ENCODE results near the gene SPATA31C1.
"Not testable (repeated sequence)": the region's sequence is repeated elsewhere in the genome, so short reads cannot be mapped to it uniquely, and the experiment has no call there.

The SPATA31C1 gene

DNA sequence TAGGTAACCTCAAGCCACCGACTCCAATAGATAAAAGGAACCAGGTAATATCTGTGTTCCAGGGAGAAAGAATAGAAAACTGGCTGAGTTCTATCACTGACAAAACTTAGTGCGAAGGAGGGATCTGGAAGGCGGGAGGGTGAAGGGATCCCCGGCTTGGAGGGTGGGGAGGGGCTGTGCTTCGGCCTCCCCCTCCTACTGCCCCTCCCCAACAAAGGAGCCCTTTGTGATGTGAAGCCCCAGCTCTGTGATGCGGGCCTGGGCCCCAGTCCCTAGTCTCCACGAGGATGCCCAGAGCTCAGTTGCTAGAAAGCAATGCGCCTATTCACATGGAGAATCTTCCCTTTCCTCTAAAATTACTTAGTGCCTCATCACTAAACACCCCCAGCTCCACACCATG lies at the start of gene SPATA31C1:
Gene SPATA31C1 (plus strand): TSS at position 301 of the 400 bp plus-strand sequence.
- H3K4me3 ChIP-seq (ENCODE audit: low read depth, low read length) = not testable (repeated sequence)

DNA sequence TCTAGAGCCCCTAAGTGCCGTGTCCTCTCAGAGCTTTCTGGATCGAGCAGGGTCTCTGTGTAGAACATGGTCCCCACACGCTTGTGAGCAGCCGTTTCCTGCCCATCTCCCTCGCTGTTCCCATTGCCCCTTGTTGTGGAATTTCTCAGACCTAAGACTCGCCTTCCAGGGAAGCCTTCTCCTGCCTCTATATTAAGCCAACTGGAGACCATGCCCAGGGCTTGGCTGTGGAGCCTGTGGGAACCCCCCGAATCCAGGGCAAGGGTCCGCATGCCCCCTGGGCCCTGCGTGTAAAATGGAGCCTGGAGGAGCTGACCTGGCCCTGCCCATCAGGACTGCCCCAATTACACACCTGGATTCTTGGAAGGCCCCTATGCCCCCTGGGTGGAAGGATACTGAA lies 49.6 kb upstream of the SPATA31C1 start:
- no peak overlapping the region for H3K4me3 ChIP-seq (ENCODE audit: low read depth, low read length)

DNA sequence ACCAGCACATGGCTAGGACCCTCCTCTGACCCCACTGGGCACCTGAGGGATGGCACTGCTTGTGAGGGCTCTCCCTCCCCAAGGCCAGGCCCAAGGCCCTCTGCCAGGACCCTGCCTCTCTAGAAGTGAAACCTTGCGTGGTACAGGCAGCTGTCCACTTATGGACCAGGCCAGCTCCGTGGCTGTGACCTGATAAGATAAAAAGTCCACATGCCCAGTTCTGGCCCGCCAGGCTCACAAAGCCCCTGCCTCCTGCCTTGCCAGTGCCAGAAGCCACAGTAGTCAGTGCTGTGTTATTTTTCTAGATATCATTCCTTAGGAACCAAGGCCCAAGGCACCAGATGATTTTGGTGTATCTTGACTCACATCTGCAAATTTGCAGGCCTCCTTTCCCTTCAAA lies 49.1 kb upstream of the SPATA31C1 start:
- H3K4me3 ChIP-seq (ENCODE audit: low read depth, low read length) = no peak overlapping the region

DNA sequence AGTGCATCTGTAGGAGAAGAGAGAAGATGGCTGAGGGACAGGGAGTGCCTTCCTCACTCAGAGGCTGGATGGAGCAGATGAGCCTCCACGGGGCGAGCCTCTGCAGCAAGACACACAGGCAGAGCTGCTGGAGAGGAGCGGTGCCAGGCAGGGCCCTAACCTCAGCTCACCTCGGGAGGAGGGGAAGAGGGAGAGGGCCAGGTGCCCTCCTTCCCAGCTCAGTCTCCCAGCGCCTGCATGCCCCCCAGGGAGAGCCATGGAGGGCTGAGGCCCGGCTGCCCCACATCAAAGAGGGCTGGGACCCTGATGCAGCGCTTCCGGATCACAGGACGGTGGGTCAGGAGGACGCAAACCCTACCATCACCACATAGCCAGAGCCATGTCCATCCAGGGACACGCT lies 48.7 kb upstream of the SPATA31C1 start:
- H3K4me3 ChIP-seq (ENCODE audit: low read depth, low read length) = no peak overlapping the region

DNA sequence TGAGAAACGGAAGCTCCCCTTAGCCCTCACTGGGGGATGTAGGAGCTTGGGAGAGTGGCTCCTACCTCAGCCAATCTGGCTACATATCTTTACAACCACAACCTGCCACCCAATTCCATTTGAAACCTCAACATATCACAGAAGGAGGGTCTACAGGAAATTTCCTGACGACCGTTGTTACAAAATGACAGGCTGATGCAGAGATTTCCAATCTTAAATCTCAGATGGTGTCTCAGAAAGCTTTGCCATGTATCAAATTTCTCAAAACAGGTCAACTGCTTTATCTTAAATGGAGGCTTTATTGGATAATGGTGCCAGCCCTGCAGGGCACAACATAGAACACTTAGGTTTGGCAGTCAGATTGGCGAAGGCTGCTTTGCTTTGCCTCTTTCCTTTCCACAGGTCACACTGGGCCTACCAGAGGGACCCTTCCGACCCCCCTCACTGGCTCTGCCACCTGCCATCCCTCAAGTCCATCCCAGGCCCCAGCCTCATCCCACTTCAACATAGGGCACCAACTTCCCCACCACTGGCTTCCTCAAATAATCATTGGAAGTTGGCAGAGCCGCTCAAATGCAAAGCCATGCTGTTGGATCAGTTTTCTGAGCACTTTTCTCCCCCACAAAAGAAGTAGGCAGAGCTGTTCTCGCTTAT lies 46.2 kb upstream of the SPATA31C1 start:
- H3K4me3 ChIP-seq (ENCODE audit: low read depth, low read length) = no peak overlapping the region

DNA sequence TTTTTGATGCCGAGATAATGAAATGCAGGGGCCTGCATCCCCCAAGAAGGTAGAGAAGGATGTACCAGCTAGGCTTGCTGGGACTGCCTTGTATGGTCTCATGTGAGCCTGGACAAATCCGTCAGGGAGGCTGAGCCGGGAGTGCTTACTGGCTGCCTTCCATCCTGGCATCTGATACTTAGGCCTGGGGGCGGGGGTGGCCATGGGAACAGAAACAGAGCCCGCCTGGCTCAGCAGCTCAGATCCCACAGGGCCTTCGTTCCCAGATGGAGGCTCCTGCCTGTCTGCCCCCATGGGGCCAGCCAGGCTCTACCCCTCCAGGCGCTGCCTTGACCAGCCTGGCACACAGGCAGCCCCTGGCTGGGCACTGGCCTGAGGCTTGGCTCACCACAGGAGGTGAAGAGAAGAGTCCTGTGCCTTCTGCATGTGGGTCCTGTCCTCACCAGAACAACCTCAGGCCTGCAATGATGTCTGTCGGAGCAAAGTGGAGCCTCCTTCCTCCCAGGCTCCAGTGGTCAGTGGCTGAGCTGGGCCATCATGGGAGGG lies 45.6 kb upstream of the SPATA31C1 start:
- H3K4me3 ChIP-seq (ENCODE audit: low read depth, low read length) = no peak overlapping the region

DNA sequence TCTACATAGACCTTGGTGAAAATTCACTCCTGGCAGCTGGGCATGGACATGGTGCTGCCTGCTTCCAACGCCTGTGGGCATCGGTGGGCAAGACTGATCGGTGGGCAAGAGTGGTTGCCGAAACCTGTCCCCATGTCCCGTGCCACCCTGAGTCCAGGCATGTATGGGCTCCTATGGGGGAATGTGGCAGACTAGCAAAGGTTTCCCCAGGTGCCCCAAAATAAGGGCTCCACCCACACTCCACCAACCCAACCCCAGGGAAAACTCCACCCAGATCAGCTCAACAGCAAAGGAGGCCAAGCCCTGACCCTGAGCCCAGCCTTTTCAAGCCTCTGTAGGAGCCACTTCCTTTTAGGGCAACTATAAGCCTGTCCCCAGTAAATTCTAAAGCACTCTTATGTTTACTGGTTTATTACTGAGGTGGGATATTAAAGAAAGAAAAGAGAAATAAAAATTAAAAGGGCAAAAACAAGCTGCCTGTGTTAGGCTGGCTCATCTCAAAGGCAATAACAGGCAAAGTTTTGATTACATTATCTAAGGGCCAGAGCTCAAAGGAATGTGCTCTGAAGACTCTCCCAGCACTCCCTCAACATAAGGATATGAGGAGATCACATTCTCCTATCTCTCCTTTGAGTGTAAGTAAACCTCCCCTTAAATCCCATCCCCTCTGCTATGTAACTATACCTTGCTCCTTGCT lies 44.0 kb upstream of the SPATA31C1 start:
- no peak overlapping the region for H3K4me3 ChIP-seq (ENCODE audit: low read depth, low read length)

DNA sequence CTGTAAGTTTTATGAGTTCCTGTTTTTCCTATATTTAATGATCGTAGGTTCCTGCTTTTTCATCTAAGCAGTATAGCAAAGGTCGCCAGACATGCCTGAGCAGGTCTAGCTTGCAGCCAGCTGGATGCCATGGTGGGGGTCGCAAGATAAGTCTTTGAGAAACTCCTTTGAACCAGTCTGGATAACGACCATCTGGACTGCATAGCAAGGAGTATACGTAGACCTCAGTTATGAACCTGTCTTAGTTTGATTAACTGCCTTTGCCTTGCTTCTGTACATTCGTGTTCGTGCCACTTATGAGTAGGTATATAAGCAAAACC lies 43.5 kb upstream of the SPATA31C1 start:
- no peak overlapping the region for H3K4me3 ChIP-seq (ENCODE audit: low read depth, low read length)

DNA sequence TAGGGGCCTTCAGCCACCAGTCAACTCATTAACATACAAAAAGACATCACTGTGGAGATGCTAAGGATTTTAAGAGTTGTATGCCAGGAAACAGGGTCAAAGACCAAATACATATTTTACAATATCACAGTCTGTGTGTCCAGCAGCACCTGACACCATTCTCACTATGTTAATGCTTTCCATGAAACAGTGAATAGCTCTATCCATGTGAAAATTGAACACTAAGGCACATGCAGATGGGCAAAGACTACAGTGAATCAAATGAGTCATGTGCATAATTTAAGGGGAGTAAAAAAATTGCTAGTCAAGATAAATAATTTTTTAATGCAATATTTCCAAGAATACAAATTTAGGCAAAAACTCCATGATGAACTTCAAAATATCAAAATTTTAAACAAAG lies 42.7 kb upstream of the SPATA31C1 start:
- H3K4me3 ChIP-seq (ENCODE audit: low read depth, low read length) = no peak overlapping the region

DNA sequence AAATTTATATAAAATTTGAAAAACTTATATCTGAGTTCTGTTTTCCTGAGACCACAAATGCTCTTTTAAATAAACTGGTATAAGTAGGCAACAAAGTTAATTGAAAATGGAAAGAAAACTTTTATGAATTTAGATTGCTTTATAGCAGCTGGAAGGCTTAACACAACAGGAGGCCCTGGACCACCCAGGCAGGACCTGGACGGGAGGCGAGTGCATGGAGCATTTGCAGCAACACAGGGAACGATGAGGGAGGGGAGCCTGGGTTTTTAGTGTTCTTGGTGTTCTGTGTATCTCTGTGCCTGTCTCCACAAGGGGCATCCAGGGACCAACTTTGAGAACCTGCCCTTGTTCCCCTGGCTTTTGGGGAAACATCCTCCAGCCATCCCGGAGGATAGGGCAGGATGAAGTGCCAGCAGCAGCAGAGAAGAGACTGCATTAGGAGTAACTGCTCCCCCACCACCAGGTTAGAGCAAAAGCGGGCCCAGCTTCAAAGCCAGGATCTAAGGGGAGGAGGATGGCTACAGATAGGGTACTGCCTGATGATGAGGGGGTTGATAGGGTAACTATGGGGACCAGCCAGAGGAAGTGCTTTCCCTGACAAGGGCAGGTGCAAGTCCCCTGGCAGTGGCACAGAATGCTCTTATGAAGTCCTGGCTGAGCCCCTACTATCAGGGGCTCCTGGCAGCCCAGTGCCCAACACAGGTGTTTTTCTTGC lies 41.8 kb upstream of the SPATA31C1 start:
- H3K4me3 ChIP-seq (ENCODE audit: low read depth, low read length) = no peak overlapping the region

DNA sequence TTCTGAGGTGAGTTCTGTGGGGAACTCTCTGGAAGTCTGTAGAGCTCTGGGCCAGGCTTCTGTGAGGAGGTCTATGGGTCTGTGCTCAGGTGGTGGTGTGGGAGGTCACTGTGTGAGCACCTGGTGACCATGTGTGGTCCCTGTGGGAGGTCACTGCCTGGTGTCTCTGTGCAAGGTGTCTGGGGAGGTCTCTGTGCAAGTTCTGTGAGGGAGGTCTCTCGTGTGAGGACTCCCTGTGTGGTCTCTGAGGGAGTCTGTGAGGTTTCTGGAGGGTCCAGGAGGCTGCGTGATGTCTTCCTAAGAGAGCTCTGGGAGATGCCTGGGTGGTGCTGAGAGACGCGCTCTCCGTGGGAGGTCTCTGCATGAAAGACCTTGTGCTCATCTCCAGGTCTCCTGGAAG lies 41.1 kb upstream of the SPATA31C1 start:
- no peak overlapping the region for H3K4me3 ChIP-seq (ENCODE audit: low read depth, low read length)

DNA sequence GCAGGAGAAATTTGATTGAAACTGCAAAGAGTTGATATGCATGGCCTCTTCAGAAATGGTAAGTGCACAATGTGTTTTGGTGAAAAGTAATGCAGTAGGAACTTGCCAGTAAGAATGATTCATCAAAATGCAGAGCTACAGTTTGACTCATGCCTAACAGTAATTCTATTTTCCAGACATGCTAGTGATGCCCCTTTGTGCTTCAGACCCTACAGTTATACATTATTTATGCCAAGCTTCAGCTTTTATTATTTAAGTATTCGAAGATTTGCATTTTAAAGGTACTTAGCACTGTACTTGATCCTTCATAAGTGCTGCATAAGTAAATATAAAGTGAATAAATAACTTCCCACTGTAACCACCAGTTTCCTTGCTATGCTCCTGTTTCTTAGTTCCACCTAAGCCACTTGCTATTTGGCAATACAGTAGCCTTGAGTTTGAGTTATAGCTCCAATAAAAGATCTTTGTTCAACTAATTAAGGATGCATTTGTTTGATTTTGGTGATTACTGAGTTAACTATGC lies 38.7 kb upstream of the SPATA31C1 start:
- H3K4me3 ChIP-seq (ENCODE audit: low read depth, low read length) = no peak overlapping the region

DNA sequence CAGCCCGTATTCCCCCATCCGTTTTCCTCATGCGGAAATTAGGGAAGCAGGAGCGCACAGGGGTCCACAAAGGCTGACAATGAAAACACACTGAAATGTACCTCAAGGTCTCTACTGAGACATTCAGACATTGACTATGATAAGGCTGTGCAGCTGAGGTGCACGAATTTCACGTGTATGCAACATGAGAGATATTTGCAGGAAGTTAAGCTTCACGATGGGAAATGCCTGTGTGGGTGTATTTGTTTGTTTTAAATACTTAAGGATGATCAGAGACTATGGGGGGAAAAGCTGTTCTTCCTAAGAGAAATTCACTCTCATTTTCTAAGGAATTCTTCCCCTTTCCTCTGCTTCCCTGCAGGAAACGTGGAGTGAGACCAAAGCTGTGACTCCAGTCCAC lies 37.6 kb upstream of the SPATA31C1 start:
- no peak overlapping the region for H3K4me3 ChIP-seq (ENCODE audit: low read depth, low read length)

DNA sequence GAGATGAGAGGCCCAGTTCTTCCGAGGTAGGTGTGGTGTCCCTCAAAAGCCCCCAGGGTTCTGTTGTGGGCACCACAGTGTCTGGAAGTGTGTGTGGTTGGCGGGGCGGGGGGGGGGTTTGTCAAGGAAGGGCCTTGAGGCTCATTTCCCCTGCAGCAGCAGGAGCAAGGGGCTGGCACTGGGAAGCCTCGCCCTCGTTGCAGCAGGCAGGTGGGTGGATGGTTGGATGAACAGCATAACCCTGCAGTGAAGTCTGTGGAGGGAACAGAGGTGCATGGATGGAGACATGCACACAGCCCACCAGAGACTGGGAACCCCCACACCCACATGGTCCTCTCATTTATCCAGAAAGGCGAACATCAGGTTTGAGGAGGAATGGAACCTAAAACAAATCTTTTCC lies 37.1 kb upstream of the SPATA31C1 start:
- H3K4me3 ChIP-seq (ENCODE audit: low read depth, low read length) = no peak overlapping the region

DNA sequence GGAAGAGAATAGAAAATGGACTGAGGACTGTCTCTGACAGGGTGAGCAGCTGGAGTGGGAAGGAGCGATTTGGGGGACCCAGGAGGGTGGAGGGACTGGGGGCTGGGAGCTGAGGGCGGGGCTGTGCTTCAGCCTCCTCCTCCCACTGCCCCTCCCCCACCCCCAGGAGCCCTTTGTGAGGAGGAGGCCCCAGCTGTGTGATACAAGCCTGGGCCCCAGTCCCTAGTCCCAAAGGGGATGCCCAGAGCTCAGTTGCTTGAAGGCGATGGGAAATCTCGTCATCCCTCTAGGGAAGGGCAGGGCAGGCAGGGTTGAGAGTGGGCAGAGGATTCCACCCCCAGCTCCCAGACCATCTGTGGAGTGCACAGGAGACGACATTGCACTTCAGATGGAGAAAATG lies 35.1 kb upstream of the SPATA31C1 start, which contains the start of gene SPATA31E1:
Gene SPATA31E1 (plus strand): TSS at position 251 of the 400 bp plus-strand sequence. CDS start 15 bp downstream, at position 266.
- H3K4me3 ChIP-seq (ENCODE audit: low read depth, low read length) = no peak within 1 kb of the TSS

DNA sequence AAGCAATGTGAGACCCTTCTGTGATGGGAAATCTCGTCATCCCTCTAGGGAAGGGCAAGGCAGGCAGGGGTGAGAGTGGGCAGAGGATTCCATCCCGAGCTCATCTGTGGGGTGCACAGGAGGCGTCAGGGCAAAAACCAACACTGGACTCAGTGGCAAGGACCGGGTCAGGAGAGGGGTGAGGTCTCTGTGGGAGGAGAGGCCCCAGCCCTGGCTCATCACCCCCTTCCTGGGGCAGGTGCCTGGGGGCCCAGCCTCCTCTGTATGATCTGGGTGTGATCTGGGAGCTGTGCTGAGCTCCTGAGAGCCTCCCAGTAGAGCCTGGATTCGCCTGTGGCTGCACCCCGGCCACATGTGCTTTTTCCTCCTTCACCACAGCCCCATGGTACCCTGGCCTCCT lies 34.5 kb upstream of the SPATA31C1 start:
- no peak overlapping the region for H3K4me3 ChIP-seq (ENCODE audit: low read depth, low read length)

DNA sequence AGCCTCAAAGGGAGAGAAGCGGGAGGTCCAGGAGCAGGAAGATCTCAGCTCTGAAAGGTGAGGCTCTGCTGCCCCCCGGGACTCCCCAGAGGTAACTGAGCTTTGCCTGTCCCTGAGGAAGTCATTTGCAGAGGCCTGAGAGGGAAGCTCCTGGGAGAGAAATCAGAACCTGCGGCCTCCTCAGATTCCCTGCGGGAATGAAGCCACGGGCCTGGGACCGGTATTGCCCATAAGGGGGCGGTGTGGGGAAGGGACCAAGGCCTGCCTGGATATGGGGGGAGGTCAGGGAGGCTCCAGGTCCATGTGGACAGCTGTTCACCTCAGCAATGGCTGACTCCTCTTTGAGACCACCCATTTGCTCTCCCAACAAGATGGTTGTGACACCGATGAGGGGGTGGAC lies 33.8 kb upstream of the SPATA31C1 start:
- H3K4me3 ChIP-seq (ENCODE audit: low read depth, low read length) = no peak overlapping the region

DNA sequence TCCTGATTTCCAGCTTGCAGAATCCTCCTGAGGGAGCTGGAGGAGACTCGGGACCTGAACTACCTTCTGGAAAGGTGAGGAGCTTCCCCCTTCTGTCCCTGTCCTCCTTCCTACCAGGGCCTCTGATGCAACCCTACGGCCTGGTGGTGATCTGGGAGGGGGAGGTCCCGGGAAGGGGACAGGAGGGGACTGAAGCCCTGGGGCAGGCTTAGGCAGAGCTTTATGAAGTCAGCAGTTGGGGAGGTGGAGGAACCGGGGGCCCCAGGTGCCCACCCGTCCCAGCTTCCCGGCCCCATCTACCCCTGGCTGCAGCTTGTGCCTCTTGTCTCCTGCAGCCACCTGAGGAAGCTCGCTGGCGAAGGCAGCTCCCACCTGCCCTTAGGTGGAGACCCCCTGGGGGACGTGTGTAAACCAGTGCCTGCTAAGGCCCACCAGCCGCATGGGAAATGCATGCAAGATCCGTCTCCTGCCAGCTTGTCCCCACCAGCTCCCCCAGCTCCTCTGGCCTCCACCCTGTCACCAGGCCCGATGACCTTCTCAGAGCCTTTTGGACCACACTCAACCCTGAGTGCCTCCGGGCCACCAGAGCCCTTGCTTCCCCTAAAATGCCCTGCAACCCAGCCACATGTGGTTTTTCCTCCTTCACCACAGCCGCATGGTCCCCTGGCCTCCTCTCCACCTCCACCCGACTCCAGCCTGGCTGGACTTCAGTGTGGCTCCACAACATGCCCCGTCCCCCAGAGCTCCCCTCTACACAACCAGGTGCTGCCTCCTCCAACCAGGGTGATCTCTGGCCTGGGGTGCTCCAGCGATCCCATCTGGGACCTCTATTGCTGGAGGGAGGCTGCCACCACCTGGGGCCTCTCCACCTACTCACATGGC lies 32.9 kb upstream of the SPATA31C1 start:
- H3K4me3 ChIP-seq (ENCODE audit: low read depth, low read length) = no peak overlapping the region

DNA sequence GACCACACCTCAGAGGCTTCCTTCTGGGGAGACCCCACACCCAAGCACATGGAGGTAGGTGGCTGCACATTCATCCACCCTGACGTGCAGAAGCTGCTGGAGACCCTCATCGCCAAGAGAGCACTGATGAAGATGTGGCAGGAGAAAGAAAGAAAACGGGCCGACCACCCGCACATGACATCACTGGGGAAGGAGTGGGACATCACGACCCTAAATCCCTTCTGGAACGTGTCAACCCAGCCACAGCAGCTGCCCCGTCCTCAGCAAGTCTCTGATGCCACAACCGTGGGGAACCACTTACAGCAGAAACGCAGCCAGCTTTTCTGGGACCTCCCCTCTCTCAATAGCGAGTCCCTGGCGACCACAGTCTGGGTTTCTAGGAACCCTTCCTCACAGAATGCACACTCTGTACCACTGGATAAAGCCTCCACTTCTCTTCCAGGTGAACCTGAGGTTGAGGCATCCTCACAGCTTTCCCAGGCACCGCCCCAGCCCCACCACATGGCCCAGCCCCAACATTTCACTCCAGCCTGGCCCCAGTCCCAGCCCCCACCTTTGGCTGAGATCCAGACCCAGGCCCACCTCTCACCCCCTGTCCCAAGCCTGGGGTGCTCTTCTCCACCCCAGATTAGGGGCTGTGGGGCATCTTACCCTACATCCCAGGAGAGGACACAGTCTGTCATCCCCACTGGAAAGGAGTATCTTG lies 32.1 kb upstream of the SPATA31C1 start:
- no peak overlapping the region for H3K4me3 ChIP-seq (ENCODE audit: low read depth, low read length)
